ENCODE data around the gene FXYD2. TPM values are rescaled to one million over a fixed set of nuclear protein-coding genes. Genes with fewer than 3 reads are reported as not detected.
A peak's percentile ranks its signal among the peaks of the same experiment; 100 is the strongest.

Gene FXYD2
- total RNA-seq, 6 experiments from 2014 or later, result 9.3 to 13.7 (median 11.4) TPM

- intact Hi-C loops (cut with DNase I), result loop anchor here in 1 of 2 donors (10.0 kb wide), 1 partner anchor 113 kb away; no protein-coding TSS in a partner anchor
- Histone ChIP-seq H3K36me3 (no peaks in the 10 kb centered on the region), H3K27me3 (no peaks in the 10 kb centered on the region), H3K27ac (no peak overlapping the region), H3K9me3 (no peaks in the 10 kb centered on the region), H3K4me3 (no peak overlapping the region), H3K4me1 (no peaks in the 10 kb centered on the region)
- TF ChIP-seq CTCF (IDR thresholded peaks at IDR 0.05), result no peak
- TF ChIP-seq POLR2A (IDR thresholded peaks at IDR 0.05), result no peak
- DNase-seq (no peak), ATAC-seq (no peak)
- 20% methylated on average over 1 of the region's 7 CpGs for WGBS (ENCODE audit: insufficient coverage, low coverage, low lambda C conversion rate, missing lambda C conversion rate)
These were observed 7.3 kb upstream of the FXYD2 start for GRCh38 chr11:117831661-117832415.

GRCh38 chr11:117830674-117831351 lies 6.3 kb upstream of the FXYD2 start:
- intact Hi-C loops (cut with DNase I), result loop anchor here in 1 of 2 donors (10.0 kb wide), 1 partner anchor 114 kb away; no protein-coding TSS in a partner anchor
- ATAC-seq, result peak in 1 of 4 donors; percentile 16
- WGBS (ENCODE audit: insufficient coverage, low coverage, low lambda C conversion rate, missing lambda C conversion rate), result 61% methylated on average over 6 of the region's 6 CpGs
- H3K9me3 ChIP-seq, result no peaks in the 10 kb centered on the region
- H3K4me3 ChIP-seq, result no peak overlapping the region
- no peak for TF ChIP-seq CTCF (IDR thresholded peaks at IDR 0.05)
- no peak for TF ChIP-seq POLR2A (IDR thresholded peaks at IDR 0.05)
- H3K36me3 ChIP-seq, result no peaks in the 10 kb centered on the region
- no peak overlapping the region for H3K27ac ChIP-seq
- DNase-seq, result no peak
- H3K27me3 ChIP-seq, result no peaks in the 10 kb centered on the region
- H3K4me1 ChIP-seq, result no peaks in the 10 kb centered on the region

- TF ChIP-seq POLR2A (IDR thresholded peaks at IDR 0.05), result no peak
- no peak for TF ChIP-seq CTCF (IDR thresholded peaks at IDR 0.05)
These were observed 5.5 kb upstream of the FXYD2 start for GRCh38 chr11:117830072-117830471.

GRCh38 chr11:117829369-117829725 lies 4.8 kb upstream of the FXYD2 start:
- DNase-seq (peak in 1 of 3 donors; percentile 41), ATAC-seq (no peak)
- no CpG with 5 or more reads among the region's 7 CpGs for WGBS (ENCODE audit: insufficient coverage, low coverage, low lambda C conversion rate, missing lambda C conversion rate)

More at GRCh38 chr11:117830072-117830471, 5.5 kb upstream of the FXYD2 start:
- Histone ChIP-seq H3K27me3 (no peaks in the 10 kb centered on the region), H3K36me3 (no peaks in the 10 kb centered on the region), H3K27ac (no peak overlapping the region), H3K4me3 (no peak overlapping the region), H3K4me1 (no peaks in the 10 kb centered on the region), H3K9me3 (no peaks in the 10 kb centered on the region)
- no peak for DNase-seq
- 62% methylated on average over 6 of the region's 14 CpGs for WGBS (ENCODE audit: insufficient coverage, low coverage, low lambda C conversion rate, missing lambda C conversion rate)
- intact Hi-C loops (cut with DNase I), result loop anchor here in 1 of 2 donors (10.0 kb wide), 1 partner anchor 115 kb away; no protein-coding TSS in a partner anchor
- no peak for ATAC-seq

More at GRCh38 chr11:117829369-117829725, 4.8 kb upstream of the FXYD2 start:
- Histone ChIP-seq H3K4me3 (no peak overlapping the region), H3K27ac (no peak overlapping the region), H3K9me3 (no peaks in the 10 kb centered on the region), H3K4me1 (no peaks in the 10 kb centered on the region), H3K27me3 (no peaks in the 10 kb centered on the region), H3K36me3 (no peaks in the 10 kb centered on the region)
- no peak for TF ChIP-seq POLR2A (IDR thresholded peaks at IDR 0.05)
- TF ChIP-seq CTCF (IDR thresholded peaks at IDR 0.05), result no peak
- intact Hi-C loops (cut with DNase I), result no loop called here

Data from right lobe of liver (tissue), 6 donors.